Stomach (tissue), 4 donors: ENCODE data around the gene CNTN6.

Experiments used
- CTCF ChIP-seq, 7 experiments: fragments of 450-650 bp in 4 of 7; fragments of 200-600 bp in 3 of 7; sonication (generic) in 3 of 7; IDR thresholded peaks; one replicate each; pipeline ENCODE4 v1.5.1; 2016 to 2019; ENCODE audit warnings: antibody characterized with exemption in 7 of 7, control low read depth in 2 of 7, mild to moderate bottlenecking in 1 of 7
- EP300 ChIP-seq: sonication (generic); formaldehyde crosslinking; IDR thresholded peaks from one replicate; pipeline ENCODE4 v1.6.1; 2017; ENCODE audit warnings: antibody characterized with exemption
- POLR2A ChIP-seq, 4 donors: fragments of 450-650 bp; IDR thresholded peaks; one replicate each; pipeline ENCODE4 v1.6.1; 2016; ENCODE audit warnings: antibody characterized with exemption in 4 of 4, control low read depth in 2 of 4, mild to moderate bottlenecking in 1 of 4, moderate library complexity in 1 of 4

GRCh38 chr3:1439395-1439794, 346.6 kb downstream of the CNTN6 start:
- TF ChIP-seq POLR2A (IDR thresholded peaks at IDR 0.05) (no peak), CTCF (IDR thresholded peaks at IDR 0.05) (no peak), EP300 (no peak)
